Upper lobe of left lung (tissue), 6 donors: ENCODE results near the gene IL16. TPM values are rescaled to one million over a fixed set of nuclear protein-coding genes. Genes with fewer than 3 reads are reported as not detected.
A peak's percentile ranks its signal among the peaks of the same experiment; 100 is the strongest.

Experiments used
- ATAC-seq, 2 donors: fragments of 200-7000 bp; cut with Tn5 transposase; one replicate each; pipeline ENCODE4 v1.9.1; 2022; ENCODE audit warnings: mild to moderate bottlenecking in 2 of 2, moderate library complexity in 2 of 2; ENCODE audit not compliant: low FRiP score in 2 of 2
- DNase-seq, 2 donors: peaks; one replicate each; pipeline ENCODE4 v3.0.0-alpha.2; 2019 to 2020
- H3K27ac ChIP-seq, 4 donors: fragments of 200-600 bp; sonication (generic); one replicate each; pipeline ENCODE4 v1.5.1; 2016 to 2019
- H3K27me3 ChIP-seq, 4 donors: fragments of 200-600 bp; sonication (generic); one replicate each; pipeline ENCODE4 v1.5.1; 2017 to 2019
- H3K36me3 ChIP-seq, 4 donors: fragments of 200-600 bp; sonication (generic); one replicate each; pipeline ENCODE4 v1.5.1; 2016 to 2019
- H3K4me1 ChIP-seq, 4 donors: fragments of 200-600 bp; sonication (generic); one replicate each; pipeline ENCODE4 v1.5.1; 2018 to 2019
- H3K4me3 ChIP-seq, 4 donors: fragments of 200-600 bp; sonication (generic); one replicate each; pipeline ENCODE4 v1.5.1; 2017 to 2019; ENCODE audit warnings: mild to moderate bottlenecking in 2 of 4, moderate library complexity in 1 of 4
- H3K9me3 ChIP-seq, 4 donors: fragments of 200-600 bp; sonication (generic); one replicate each; pipeline ENCODE4 v1.5.1; 2018 to 2019
- CTCF ChIP-seq, 6 experiments: fragments of 450-650 bp in 4 of 6; fragments of 200-600 bp in 2 of 6; sonication (generic) in 2 of 6; IDR thresholded peaks; one replicate each; pipeline ENCODE4 v1.5.1; 2016 to 2019; ENCODE audit warnings: antibody characterized with exemption in 6 of 6
- EP300 ChIP-seq, 4 donors: sonication (generic); formaldehyde crosslinking; IDR thresholded peaks; one replicate each; pipeline ENCODE4 v1.5.1; 2017; ENCODE audit warnings: antibody characterized with exemption in 4 of 4, control low read depth in 2 of 4
- POLR2A ChIP-seq, 4 donors: fragments of 450-650 bp; IDR thresholded peaks; one replicate each; pipeline ENCODE4 v1.5.1; 2016 to 2017; ENCODE audit warnings: antibody characterized with exemption in 4 of 4, mild to moderate bottlenecking in 2 of 4
- POLR2AphosphoS5 ChIP-seq, 2 donors: sonication (generic); formaldehyde crosslinking; IDR thresholded peaks; one replicate each; pipeline ENCODE4 v1.5.1; 2017; ENCODE audit warnings: antibody characterized with exemption in 2 of 2
- WGBS, 2 donors: methylation state at CpG; one replicate each; pipeline ENCODE4 v1.1.5; 2017 to 2018; 5-methylcytosine and 5-hydroxymethylcytosine counted together
- total RNA-seq, 6 donors: library from RNA; depleted of rRNA in 4 of 6; stranded (reverse); fragments of >200 nt in 4 of 6; gene quantifications; one replicate each; pipeline versions ENCODE4 v1.1.0 to v1.2.1, GENCODE V29; 2016 to 2021
- donor health status: DM: no; HTN: no; CAD: no; lungs with moderate emphysema.
- donor health status: DM: no; HTN: yes; CAD: no; lungs with severe emphysema.

Gene IL16
- total RNA-seq, 6 donors from 2014 or later, result 18.9 to 102 (median 31.8) TPM

GRCh38 chr15:81309647-81310450 is 113.2 kb downstream of the IL16 start:
- Histone ChIP-seq H3K9me3 (no peaks in the 10 kb centered on the region), H3K4me3 (no peak overlapping the region), H3K27me3 (no peaks in the 10 kb centered on the region), H3K4me1 (peaks cover 7 to 24% (median 16%) of the 10 kb centered on the region in 4 donors), H3K36me3 (peaks cover 21 to 77% (median 33%) of the 10 kb centered on the region in 4 donors), H3K27ac (no peak overlapping the region)
- ATAC-seq (no peak), DNase-seq (no peak)
- TF ChIP-seq CTCF (IDR thresholded peaks at IDR 0.05), result no peak
- TF ChIP-seq EP300 (IDR thresholded peaks at IDR 0.05), result no peak
- no peak for TF ChIP-seq POLR2A (IDR thresholded peaks at IDR 0.05)
- no peak for TF ChIP-seq POLR2AphosphoS5 (IDR thresholded peaks at IDR 0.05)
- 92 to 94% methylated on average over 8 of the region's 8 CpGs for WGBS, 2 donors

- Histone ChIP-seq H3K27ac (peak overlapping the region; percentile 61 to 79 (median 68)), H3K27me3 (no peaks in the 10 kb centered on the region), H3K36me3 (peaks cover 21 to 71% (median 29%) of the 10 kb centered on the region in 4 donors), H3K4me1 (peaks cover 7 to 24% (median 15%) of the 10 kb centered on the region in 4 donors), H3K4me3 (no peak overlapping the region), H3K9me3 (no peaks in the 10 kb centered on the region)
- ATAC-seq, result no peak
- TF ChIP-seq POLR2A (IDR thresholded peaks at IDR 0.05), result no peak
- TF ChIP-seq EP300 (IDR thresholded peaks at IDR 0.05), result no peak
- no peak for TF ChIP-seq CTCF (IDR thresholded peaks at IDR 0.05)
- no peak for TF ChIP-seq POLR2AphosphoS5 (IDR thresholded peaks at IDR 0.05)
- no peak for DNase-seq
- WGBS, 2 donors, result 94 to 96% methylated on average over 5 of the region's 5 CpGs
These were observed 113.8 kb downstream of the IL16 start for GRCh38 chr15:81310480-81310879.

GRCh38 chr15:81311752-81312464 is 115.2 kb downstream of the IL16 start:
- no peaks in the 10 kb centered on the region for H3K9me3 ChIP-seq
- ATAC-seq (peak; percentile 48 to 68), DNase-seq (no peak)
- 65 to 66% methylated on average over 10 of the region's 10 CpGs for WGBS, 2 donors
- peak overlapping the region; percentile 70 to 82 (median 78) for H3K27ac ChIP-seq
- peaks cover 8 to 67% (median 17%) of the 10 kb centered on the region in 4 donors for H3K36me3 ChIP-seq
- peak in 1 of 4 donors; percentile 17 for TF ChIP-seq POLR2A (IDR thresholded peaks at IDR 0.05)
- peak in 1 of 2 donors; percentile 48 for TF ChIP-seq POLR2AphosphoS5 (IDR thresholded peaks at IDR 0.05)
- TF ChIP-seq CTCF (IDR thresholded peaks at IDR 0.05), result no peak
- no peak for TF ChIP-seq EP300 (IDR thresholded peaks at IDR 0.05)
- H3K4me1 ChIP-seq, result peaks cover 7 to 24% (median 15%) of the 10 kb centered on the region in 4 donors
- H3K27me3 ChIP-seq, result no peaks in the 10 kb centered on the region
- H3K4me3 ChIP-seq, result no peak overlapping the region

GRCh38 chr15:81312790-81313543 is 116.3 kb downstream of the IL16 start:
- Histone ChIP-seq H3K4me3 (no peak overlapping the region), H3K36me3 (peaks cover 4 to 60% (median 14%) of the 10 kb centered on the region in 4 donors), H3K9me3 (no peaks in the 10 kb centered on the region), H3K4me1 (peaks cover 7 to 24% (median 15%) of the 10 kb centered on the region in 4 donors), H3K27me3 (no peaks in the 10 kb centered on the region), H3K27ac (peak overlapping the region; percentile 70 to 82 (median 78))
- peak; percentile 58 to 91 for ATAC-seq
- WGBS, 2 donors, result 80 to 83% methylated on average over 15 to 22 of the region's 22 CpGs
- no peak for TF ChIP-seq CTCF (IDR thresholded peaks at IDR 0.05)
- TF ChIP-seq POLR2A (IDR thresholded peaks at IDR 0.05), result peak in 1 of 4 donors; percentile 54
- peak in 2 of 4 donors; percentile 61 to 70 for TF ChIP-seq EP300 (IDR thresholded peaks at IDR 0.05)
- peak; percentile 62 to 82 for TF ChIP-seq POLR2AphosphoS5 (IDR thresholded peaks at IDR 0.05)
- DNase-seq, result peak; percentile 33 to 74
